T-helper 1 cell treated with Interleukin-12 subunit alpha and Interleukin-12 subunit beta and Interleukin-4 antibody, amounts not matched to agents 30 ng/mL and 1 ng/mL, for 36 hours (primary cell): ENCODE measurements around the gene DCHS2. TPM values are rescaled to one million over a fixed set of nuclear protein-coding genes. Genes with fewer than 3 reads are reported as not detected.

Experiments used
- intact Hi-C: fragments of 100-400 bp; cut with micrococcal nuclease; formaldehyde crosslinking; loops from one replicate; pipeline ENCODE4 v1.15.1; 2024
- total RNA-seq: library from RNA; stranded (reverse); gene quantifications from 2 replicates; pipeline ENCODE4 v1.2.3, GENCODE V29; 2022

DCHS2 gene
- total RNA-seq, 1 donor from 2014 or later = not detected

DNA sequence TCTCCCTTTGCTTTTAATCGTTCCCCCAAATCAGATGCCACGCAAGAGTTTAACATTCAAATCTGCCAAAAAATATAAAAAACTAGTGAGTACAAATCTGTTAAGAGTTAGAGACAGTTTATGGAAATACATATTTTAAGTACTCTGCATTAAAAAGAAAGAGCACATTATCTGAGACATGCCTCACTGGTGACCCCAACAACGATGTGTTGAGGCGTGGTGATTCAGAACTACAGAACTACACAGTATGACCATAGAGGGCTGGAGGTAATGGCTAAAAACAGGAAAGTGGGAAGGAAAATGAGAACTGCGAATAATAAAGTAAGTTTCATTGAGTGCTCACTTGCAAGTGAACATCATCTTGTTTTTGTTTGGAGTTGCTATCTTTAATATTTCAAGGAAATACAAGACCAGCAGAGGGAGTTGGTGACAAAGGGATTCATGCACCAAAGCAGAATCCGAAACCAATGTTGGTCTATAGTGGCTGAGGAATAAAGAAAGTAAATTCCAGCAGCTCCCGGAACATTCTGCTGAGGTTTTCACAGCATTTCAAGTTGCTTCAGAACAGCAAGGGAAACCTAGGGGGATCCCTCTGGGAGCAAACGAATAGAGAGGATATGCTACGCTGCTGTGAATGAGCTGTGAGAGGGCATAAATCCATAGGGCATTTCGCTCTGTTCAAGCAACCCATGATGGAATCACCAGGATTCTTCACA is 92.2 kb downstream of the DCHS2 start:
- intact Hi-C loops = no loop called here

DNA sequence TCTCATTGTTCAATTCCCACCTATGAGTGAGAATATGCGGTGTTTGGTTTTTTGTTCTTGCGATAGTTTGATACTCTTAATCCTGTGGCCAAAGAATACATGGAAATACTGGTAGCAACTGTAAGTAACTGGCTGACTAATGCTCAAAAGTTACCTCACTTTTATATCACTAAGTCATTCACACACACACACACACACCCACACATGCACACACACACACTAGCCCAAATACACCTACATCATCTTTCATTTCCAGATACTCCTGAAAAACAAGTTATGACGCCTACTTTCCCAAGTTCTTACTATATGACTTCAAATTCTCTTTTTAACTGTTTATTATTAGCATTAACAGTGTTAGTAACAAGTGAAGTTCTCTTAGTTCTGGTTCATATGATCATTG is 101.3 kb downstream of the DCHS2 start:
- intact Hi-C loops = no loop called here

DNA sequence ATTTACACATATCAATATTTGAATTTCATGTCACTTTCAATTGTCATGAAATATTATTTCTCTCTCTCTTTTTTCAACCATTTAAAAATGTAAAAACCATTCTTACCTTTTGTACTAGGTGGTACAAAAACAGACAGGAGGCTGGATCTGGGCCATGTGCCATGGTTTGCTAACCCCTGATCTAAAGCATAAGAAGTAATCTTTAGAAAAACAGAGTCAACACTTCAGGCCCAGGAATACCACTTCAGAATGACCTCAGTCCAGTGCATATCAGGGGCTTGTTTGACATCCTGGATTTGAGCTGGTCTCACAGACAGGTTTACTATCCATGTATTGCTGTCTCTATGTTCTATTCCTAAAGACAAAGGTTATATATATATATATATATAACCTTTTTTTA is 102.5 kb downstream of the DCHS2 start:
- intact Hi-C loops = no loop called here

DNA sequence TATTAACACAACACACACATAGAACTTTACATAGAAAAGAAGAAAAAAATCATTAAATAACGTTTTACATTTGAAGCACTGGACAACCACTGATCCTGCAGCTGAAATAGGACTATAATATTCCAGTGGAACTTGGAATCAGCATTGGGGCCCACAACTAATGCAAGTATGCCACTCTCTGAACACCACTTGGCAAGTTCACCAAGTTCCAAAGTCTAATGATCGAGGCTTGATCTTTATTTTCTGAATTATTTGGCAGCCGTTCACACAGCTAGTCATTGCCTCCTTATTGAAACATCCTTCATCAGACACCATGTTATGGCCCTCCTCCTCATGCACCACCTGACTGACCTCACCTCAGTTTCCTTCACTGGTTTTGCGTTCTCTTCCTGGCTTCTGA is 107.6 kb downstream of the DCHS2 start:
- intact Hi-C loops = no loop called here

DNA sequence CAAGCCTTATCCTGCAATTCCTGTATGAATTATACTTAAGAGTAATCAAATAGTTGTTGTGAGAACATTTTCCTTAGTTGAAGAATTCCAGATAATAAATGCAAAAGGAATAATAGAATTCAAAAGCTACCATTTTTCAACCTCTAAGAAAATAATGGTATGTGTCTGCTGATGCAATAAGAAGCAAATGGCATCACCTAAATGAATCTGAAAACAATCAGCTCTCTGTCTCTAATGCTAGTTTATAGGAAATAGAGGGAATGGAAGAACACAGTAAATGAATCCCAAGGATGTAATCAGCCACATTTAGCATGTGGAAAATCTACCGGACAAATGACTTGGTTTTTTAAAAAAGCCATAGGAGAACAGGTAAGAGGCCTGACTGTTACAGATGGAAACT is 115.1 kb downstream of the DCHS2 start:
- intact Hi-C loops = no loop called here

DNA sequence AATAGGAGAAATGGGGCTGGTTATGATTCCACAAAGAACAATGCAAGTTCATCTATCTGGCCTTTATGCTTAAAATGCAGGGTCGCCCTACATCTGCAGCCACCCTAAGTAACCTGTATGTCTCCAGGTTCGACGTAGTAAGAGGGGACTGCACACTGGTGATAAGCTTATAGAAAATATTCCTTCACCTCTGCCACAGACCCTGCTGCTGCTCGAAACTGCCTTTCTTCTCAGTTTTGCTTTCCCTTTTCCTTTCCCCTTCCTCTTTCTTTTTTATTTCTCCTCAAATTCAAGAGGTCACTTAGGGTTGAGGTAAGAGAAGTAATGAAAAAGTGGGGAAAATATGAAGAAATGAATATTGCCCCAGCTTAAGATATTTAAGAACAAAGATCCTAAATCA is 123.5 kb downstream of the DCHS2 start:
- intact Hi-C loops = no loop called here

DNA sequence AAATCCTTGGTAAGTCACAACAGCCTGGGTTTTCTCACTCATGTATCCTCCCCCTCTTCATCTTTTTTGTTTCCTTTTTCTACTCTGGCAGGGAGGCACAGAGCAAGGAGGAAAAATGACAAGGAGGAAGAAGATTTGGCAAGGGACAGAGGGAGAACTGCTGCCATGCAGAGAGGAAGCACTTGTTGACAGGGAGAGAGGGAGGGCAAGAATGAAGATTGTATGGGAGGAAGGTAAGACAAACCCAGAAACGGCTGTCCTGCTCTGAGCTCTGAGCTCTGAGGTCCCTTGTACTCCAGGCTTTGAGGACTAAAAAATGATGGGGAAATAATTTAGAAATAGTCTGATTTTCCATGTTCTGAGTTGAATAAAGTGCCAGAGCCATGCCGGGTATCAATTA is 123.9 kb downstream of the DCHS2 start:
- intact Hi-C loops = no loop called here

DNA sequence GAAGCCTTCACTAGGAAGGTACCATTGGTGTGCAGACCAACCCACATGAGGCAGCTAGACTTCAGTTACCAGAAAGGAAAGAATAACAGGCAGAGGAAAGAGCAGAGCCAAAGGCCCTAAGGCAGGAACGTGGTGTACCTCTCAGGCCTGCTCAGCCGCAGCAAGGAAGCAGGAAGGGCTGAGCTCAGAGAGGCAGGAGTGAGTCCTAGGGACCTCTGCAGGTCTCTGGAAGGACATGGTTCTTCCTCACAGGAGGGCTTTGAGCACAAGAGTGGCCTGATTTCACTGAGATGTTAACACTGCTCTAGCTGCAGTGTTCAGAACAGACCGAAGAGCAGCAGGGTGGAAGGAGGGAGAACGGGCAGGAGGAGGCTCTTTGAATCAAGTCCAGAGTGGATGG is 124.6 kb downstream of the DCHS2 start:
- intact Hi-C loops = no loop called here

DNA sequence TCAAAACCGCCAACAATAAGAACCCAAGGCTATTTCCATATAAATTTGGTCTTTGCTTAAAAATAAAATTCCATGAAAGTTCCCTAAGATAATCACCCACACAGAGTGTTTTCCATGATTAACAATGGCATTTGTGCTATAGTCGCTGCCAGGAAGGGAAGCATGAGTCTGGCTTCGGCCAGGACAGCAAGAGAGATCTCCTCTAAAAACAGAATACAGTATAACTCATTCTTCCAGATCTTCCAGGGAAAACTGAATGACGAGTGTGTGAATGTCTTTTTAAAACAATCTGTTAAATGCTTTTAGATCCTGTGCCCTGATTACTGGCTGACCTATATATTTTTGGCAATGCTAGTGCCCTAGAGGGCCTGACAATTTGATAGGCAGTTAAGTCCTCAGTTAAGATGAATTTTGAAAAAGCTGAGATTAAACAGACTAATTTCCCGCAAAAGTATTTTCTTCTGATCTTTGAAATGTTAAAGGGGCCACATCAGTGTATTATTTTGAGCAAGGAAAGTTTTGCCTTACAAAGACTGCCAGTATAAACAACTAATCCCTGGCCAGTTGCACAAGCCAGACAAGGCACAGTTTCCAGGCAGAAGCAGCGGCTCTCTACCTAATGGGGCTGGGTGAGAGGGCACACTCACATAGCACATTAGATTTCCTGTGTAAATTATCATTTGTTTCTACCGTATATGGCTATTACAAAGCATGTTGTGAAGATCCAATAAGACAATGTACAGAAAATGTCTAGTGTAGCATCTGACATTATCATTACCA is 127.3 kb downstream of the DCHS2 start:
- intact Hi-C loops = no loop called here

DNA sequence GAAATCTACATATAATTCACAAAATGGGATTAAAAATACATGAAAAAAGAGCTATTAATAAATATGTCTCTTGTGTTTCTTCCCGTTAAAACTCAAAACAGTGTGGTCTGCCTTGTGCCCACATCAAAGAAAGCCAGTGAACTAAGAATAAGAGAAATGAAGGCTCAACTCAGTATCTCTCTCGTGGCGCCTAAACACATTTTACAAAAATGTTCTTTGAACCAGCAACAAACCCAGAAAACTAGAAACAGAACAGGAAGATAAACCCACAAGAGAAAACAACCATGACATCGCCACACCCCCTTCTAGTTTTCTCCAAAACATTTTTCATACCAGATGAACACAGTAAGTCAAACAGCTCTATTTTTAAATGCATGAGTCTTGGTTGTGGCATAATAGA is 130.1 kb downstream of the DCHS2 start:
- intact Hi-C loops = loop anchor here (2.0 kb wide), 1 partner anchor 33 kb away; no protein-coding TSS in a partner anchor

DNA sequence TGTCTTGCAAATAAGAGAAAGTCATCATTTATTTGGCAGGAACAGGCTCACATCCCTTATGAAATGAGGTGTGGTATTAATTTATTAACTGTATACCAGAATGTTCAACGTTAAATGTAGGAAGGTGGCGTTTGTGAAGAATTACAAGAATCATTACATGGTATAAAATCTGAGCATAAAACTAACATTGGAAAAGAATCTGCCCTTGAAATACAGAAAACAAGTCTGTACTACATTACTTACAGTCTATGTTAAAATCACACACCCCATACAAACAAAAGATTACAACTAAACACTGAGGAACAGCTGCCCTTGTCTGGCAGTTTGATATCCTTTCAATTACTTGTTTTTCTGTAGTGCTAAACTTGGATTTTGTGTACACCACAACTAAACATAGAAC is 131.1 kb downstream of the DCHS2 start:
- intact Hi-C loops = loop anchor here (2.0 kb wide), 1 partner anchor 32 kb away; no protein-coding TSS in a partner anchor

DNA sequence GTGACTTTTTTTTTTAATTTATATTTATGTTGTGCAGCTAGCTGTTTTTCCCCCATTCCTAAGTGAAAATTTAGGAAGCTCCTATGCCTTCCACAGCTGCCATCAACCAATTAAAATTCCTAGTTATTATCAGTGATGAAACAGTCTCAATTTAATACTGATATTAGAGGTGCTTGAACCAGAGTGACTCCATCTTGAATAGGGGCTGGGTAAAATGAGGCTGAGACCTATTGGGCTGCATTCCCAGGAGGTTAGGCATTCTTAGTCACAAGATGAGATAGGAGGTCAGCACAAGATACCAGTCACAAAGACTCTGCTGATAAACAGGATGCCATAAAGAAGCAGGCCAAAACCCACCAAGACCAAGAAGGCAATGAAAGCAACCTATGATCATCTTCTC is 136.7 kb downstream of the DCHS2 start:
- intact Hi-C loops = no loop called here

DNA sequence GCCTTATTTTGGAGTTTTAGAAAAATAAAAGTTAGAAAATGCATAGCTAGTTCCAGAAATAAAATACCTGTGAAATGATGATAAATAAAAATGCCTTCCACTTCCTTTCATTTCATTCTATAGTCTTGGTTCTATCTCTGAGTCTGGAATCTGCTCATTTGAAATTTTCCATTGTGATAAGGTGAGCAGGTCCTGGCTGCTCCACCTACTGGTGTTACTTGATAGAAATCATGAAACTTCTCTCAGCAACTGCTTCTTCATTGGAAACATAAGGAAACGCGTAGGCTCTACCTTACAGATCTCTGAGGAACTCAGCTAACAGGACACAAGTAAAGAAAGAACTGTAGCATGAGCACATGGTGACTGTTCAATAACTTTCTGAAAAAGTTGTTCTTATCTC is 141.8 kb downstream of the DCHS2 start:
- intact Hi-C loops = loop anchor here (1.0 kb wide), 1 partner anchor 564 kb away; no protein-coding TSS in a partner anchor

DNA sequence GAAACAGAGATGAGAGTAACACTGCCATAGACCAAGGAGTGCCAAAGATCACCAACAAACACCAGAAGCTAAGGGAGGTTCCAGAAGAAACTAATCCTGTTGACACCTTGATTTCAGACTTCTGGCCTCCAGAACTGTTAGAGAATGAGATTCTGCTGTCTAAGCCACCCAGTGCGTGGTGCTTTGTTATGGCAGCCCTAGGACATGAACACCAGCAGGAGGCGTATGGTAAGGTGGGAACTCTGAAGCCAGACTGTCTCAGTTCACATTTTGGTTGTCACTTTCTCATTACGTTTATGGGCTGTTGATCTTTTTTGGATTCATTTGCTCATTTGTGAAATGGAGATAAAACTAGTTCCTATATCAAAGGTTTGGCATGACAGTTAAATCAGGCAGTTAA is 142.9 kb downstream of the DCHS2 start:
- intact Hi-C loops = no loop called here

DNA sequence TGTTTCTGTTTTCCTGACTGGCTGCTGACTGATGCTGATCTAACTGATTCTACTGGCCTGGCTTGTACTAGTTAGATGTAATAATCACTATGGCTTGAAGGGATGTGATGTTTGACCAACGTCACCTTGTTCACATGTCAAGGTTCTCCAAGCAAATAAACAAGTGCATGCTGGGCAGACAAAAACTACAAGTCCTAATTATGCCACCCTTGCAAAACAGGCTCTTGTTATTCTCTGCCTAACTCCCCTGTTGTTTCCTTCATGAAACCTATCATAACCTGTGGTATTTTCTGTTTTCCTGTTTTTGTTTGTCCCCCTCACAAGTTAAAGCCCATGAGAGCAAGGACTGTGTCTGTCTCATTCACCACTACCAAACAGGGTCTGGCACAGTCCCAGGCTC is 146.2 kb downstream of the DCHS2 start:
- intact Hi-C loops = no loop called here

DNA sequence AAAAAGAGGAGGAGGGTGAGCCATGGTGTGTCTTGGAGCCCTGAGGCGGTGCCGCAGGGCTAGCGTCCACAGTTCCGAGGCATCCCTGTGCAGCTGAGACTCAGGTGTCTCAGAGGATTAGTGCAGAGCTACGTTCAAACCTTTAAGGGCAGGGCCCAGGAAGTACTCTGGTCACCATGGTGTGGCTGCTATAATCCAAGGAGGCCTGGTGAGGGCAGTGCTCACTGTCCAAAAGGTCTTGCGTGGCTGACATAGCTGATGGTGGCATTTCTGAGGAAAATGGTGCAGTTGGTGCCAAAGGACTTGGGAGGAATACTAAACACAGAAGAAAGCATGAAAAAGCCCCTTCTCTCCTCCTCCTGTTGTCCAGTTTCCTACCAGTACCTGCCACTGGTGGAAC is 146.9 kb downstream of the DCHS2 start:
- intact Hi-C loops = no loop called here

DNA sequence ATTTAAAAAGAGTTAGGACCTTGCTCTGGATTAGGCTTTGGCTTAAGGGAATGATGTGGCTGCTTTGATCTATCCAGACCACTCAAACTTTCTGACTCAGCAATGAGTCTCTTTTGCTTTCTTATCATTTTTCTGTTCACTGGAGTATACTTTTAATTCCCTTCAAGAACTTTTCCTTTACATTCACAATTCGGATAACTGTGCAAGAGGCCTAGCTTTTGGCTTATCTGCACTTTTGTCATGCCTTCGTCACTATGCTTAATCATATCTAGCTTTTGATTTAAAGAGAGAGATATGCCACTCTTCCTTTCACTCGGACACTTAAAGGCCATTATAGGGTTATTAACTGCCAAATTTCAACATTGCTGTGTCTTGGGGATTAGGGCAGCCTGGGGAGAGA is 147.9 kb downstream of the DCHS2 start:
- intact Hi-C loops = no loop called here

DNA sequence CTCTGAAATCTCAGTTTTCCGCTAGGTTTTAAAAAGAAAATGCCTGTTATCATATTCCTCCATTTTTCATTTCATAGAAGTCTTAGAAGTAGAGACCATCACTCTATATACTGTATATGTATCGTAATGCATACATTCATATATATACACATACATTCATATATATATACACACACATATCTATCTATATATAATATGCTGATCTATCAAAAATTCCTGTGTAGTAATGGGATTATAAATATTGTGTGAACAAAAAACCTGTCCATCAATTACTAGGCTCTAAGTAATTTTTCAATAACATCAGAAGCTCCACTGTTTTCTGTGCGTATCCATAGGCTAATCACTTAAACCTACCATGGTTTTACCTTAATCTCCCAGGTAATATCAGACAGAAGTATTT is 150.2 kb downstream of the DCHS2 start:
- intact Hi-C loops = no loop called here

DNA sequence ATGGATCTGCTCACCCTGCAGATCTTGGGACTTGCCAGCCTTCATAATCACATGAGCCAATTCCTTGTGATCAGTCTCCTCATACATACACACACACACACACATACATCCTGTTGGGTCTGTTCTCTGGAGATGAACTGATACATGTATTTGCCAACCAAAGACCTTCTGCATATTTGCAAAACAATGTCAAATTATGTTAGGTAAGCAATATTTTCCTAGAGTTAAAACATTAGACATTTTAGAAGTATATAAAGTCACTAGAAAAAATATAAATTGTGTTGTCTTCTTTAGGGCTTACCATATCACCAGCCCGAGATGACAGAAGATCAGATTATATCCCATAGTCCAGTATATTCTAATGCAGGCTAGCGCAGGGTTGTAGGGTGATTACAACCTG is 156.0 kb downstream of the DCHS2 start:
- intact Hi-C loops = loop anchor here (10.0 kb wide), 1 partner anchor 1039 kb away; the partner anchor contains the start of gene MAP9

DNA sequence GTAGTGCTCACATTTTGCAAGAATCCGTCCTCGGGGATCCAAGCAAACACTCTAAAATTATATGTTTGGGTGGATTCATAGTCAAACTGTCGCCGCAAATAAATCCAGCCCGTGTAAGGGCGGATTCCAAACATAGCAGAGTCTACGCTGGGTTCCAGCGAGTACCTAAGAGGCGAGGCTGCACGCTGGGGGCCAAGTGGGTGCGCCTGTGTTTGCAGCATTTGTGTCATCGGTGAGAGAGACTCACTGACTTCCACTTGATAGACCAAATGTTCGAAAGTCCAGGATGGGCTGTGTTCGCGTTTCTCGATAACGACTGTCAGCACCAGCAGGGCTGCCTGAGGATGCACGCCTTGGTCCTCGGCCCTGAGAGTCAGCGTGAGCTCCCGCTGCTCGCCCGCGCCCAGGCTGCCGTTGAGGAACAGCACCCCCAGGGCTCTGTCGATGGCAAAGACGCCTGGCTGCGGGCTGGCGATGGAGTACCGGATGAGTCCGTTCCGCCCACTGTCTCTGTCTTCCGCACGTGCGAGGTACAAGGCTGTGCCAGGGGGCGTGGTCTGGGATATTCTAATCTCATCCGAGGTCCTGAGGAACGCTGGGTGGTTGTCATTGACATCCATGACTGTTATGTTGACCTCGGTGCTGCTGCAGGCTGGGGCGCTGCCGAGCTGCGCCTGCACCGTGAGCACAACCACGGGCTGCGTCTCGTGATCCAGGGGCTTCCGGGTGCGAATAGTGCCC is 158.7 kb downstream of the DCHS2 start:
- intact Hi-C loops = loop anchor here (1.0 to 10.0 kb wide), 2 partner anchors 283 to 1042 kb away; partner anchors contain the start of gene MAP9

DNA sequence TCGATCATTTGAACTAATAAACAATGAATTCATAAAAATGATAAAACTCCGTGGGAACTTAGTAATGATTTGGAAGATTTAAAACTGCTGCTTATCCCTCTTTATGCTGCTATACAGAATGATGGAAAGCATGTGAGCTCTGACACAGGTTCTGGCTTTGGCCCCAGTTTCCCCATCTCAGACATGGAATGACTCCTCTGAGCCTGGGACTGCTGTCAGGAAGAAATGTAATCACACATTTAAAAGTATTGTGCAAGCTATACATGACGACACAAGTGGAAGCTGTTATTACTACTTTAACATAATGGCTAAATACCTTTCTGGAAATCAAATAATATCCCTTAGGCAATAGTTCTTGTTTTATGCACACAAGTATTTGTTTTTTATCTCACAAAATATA is 161.7 kb downstream of the DCHS2 start:
- intact Hi-C loops = loop anchor here (1.0 to 10.0 kb wide), 6 partner anchors 31 to 1045 kb away; partner anchors contain the start of genes MAP9 and PLRG1
